Occipital lobe (tissue), 2 donors: ENCODE data around the gene SH3BP2. TPM values are rescaled to one million over a fixed set of nuclear protein-coding genes. Genes with fewer than 3 reads are reported as not detected.

Experiments used
- DNase-seq: peaks from one replicate; lab custom pipeline; 2025; lab: John Stamatoyannopoulos, UW
- total RNA-seq: library from RNA; depleted of rRNA; stranded (reverse); fragments of >200 nt; gene quantifications from one replicate; pipeline ENCODE4 v1.2.3, GENCODE V29; 2014

The SH3BP2 gene
- total RNA-seq, 1 donor from 2014 or later = 24.8 TPM

DNA sequence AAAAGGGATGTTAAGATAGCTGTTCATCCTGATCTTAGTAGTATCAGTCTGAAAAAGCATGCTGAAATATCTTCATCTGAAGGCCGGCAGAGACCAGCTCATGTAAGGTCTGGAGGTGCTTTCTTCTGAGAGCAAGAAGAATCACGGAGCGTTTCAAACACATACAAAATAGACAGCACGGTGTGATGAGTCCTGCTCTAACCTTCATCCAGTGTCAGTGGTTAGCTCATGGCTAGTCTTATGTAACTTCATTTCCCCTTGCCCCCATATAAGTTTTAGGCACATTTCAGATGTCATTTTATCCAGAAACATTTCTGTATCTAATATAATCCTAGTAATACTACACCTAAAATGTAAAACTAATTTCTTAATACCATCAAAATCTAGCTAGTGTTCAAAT, 78.6 kb downstream of the SH3BP2 start:
- DNase-seq = no peak

DNA sequence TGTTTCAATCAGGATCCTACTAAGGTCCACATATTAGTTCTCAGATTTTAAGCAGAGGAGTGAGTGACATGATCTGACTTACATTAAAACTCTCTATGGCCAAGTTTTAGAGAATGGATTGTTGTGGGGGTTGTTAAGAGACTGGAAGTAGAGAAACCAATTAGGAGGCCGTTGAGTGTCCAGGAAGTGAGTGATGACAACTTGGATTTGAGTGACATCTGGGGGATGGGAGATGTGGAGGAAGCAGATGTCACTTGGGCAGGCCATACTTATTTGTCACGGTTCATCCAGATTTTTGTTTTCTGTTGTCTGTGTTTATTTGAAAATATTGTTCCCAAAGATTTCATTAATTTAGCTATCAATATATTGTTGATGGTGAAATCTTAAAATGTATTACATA, 79.0 kb downstream of the SH3BP2 start:
- no peak for DNase-seq

DNA sequence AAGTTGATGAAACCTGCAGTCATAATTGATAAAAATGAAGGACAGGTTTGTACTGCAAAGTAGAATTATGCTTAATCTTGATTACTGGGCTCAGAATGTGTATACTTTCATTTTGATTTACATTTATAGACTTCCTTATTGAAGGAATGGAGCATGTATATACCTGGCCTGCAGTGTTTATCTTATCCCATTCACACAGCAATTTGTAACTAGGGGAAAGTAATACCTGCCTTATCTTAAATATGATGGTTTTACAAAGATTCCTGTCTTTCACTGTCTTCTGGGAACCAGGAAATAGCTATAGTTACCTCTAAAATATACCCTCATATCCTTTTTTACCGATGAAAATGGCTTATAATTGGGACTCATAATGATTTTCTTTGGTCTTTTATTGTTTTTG, 80.4 kb downstream of the SH3BP2 start:
- DNase-seq = no peak

DNA sequence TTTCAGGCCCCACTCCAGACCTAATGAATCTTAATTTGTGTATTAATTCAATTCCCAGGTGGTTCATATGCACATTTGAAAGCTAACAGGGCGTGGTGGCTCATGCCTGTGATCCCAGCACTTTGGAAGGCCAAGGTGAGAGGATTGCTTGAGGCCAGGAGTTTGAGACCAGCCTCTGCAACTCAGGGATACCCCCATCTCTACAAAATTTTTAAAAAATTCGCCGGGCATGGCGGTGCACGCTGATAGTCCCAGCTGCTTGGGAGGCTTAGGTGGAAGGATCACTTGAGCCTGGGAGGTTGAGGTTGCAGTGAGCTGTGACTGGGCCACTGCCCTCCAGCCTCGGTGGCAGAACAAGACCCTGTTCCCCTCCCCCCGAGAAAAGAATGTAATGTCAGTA, 82.0 kb downstream of the SH3BP2 start:
- DNase-seq = no peak

DNA sequence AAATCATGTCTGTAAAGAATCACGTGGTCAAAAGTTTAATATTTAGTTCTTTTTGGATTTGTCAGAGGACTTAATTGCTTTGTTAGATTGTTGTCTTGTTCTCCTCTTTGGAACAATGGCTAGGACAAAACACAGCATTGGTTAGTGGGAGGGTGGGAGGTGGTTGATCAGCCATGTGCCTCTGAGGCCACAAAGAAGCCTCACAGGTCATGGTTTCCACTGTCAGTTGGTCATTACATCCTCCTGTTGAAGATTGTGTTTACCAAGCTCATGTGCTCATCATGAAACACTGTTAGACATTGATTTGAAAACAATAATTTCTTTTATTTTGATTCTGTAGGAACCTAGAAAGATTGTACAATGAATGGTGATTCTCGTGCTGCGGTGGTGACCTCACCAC, 82.7 kb downstream of the SH3BP2 start:
- DNase-seq = no peak

DNA sequence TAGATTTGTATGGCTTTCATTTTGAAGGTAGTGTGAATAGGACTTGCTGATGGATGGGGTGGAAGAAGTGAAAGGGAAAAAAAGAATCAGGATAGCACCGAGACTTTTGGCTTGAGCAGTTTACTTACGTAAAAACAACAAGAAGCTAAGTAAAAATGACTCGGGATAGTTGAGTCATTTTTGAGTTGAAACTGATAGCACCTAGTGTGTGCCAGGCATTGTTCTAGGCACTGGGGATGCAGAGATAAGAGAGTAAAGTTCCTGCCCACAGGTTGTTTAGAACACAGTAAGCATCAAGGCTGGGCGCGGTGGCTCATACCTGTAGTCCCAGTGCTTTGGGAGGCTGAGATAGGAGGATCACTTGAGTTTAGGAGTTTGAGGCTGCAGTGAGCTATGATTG, 85.5 kb downstream of the SH3BP2 start:
- DNase-seq = no peak

DNA sequence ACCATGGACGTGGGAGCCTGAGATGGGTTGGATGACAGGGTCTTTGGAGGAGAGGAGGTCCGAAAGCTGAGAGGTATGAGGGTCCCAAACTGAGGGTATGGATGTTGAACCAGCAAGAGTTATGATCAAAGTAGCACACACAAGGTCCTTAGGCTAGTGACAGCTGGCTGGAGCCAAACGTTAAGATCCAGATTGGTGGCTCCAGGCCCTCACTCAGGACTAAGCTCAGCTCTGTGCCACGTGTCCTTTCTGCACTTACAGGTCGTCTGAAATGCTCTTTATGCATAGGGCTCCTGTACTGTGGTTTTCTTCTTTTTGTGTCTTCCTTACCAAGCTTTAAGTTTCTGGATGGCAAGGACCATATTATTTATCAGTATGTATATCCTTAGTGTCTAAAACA, 86.1 kb downstream of the SH3BP2 start:
- DNase-seq = no peak

DNA sequence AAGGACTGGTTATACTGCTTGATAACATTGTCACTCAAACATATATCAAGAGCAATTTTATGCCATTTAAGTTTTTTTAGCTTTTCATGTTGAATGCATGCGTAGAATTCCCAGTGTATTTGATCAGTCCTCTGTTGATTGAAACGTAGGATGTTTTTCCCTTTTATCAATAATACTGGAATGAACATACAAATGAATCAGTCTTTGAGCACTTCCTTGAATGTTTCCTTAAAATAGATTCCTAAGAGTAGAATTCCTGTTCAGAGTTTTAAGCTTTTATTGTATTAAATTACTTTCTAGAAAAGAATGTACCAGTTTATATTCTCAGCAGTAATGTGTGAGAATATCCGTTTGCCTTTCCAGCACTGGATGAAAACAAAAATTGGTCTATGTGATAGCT, 88.5 kb downstream of the SH3BP2 start:
- no peak for DNase-seq

DNA sequence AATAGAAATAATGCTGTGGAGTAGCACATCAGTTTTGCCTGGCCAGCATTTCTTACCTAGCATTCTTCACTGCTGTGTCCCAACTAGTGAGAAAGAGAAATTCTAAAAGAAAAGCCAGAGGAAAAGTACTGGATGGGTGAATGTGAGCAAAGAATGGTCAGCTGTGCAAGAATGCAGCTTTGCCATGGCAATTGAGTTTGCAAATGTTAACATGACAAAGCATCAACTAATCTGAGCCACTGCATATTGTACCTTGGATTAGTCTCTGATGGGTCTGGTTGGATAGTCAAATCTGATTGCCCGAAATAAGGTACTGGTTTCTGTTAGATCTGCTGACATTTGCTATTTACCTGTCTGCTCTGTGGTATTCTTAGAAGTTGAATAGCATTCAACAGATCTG, 89.5 kb downstream of the SH3BP2 start:
- DNase-seq = no peak

DNA sequence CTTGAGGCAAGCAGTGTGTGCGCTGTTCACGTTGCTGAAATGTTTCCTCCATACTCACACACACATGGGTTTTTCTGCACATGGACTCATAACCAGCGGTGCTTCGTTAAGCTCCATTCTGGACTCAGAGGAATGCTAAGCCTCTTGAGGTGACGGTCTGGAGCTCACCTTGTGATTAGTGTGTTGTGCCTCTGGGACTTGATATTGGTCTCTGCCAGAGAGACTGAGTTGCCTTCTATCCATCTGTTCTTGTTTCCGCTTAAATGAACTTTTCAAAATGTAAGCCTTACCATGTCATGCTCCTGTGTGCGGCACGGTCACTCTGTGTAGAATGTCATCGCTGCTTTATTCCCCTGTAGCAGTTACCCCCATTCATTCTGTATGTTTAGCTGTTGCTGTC, 93.3 kb downstream of the SH3BP2 start:
- no peak for DNase-seq

DNA sequence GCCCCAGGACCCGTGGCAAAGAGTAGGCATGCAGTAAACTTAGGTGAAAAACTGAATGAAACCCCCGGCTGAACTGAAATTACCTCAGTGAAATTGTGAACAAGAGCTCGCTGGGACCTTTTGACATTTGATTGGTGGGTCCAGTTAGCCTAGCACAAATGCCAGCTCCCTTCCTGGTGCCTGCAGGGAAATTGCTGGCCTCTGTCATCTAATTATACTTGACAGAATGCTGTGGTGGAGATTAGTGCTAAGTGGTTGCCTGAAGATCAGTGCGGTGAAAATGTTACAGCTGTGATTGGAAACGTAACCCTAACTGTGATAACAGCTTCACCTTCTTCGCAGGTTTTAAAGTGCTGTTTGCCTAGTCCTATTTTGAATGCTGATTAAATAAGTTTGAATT, 93.7 kb downstream of the SH3BP2 start:
- no peak for DNase-seq

DNA sequence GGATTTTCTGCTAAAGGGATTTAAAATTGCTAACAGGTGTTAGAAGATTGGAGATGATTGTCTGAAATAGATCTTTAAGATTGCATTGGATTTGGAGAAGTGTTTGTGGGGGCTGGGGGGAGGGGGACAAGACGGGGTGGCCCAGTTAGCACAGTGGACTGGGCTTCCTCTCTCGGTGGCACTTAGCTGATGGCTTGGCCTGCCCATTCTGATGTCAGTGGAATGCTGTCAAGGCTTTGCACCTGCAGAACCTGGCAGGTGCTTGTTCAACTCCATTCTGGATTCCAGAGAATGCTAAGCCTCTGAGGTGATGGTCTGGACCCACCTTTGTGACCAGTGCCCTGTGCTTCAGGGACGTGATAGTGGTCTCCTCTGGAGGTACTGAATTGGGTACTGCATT, 94.5 kb downstream of the SH3BP2 start:
- DNase-seq = no peak

DNA sequence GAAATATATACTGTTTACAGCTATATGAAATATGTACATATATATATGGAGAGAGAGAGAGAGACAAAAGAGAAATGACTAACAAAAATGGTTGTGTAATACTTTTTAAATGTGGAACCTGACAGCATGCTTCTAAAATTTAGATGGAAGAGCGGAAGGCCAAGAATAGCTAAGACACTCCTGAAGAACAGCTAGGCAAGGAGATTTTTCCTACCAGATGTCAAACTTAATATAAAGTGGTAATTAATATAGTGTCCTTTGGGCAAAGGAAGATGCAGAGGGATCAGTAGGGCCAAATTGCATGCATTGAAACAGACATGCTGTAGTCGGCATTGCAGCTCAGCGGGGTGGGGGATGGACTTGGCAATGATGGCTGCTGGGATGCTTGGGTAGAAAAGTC, 96.0 kb downstream of the SH3BP2 start:
- DNase-seq = no peak

Other genes with a start within 250 kb of the SH3BP2 start
- gene TNIP2, start 36.7 kb upstream of the SH3BP2 start, total RNA-seq = 5.9 TPM
- 166 TPM for gene ADD1, start 50.8 kb downstream of the SH3BP2 start, total RNA-seq
- gene NOP14, start 170.3 kb downstream of the SH3BP2 start, total RNA-seq = 5.6 TPM
- 53.8 TPM for gene GRK4, start 170.5 kb downstream of the SH3BP2 start, total RNA-seq